GM12892 (cell line): ENCODE data around the gene OR6J1.
A peak's percentile ranks its signal among the peaks of the same experiment; 100 is the strongest.

Experiments
- DNase-seq: peaks from one replicate; pipeline ENCODE4 v3.0.0; 2011; ENCODE audit not compliant: insufficient read length
- FAIRE-seq: peaks from 2 replicates; lab custom pipeline; 2011; peaks lifted over from hg19 to GRCh38; lab: Jason Lieb, UNC
- POLR2A ChIP-seq: IDR thresholded peaks from 2 replicates; pipeline ENCODE4 v1.6.1; 2011; ENCODE audit warnings: low read depth, low read length, control low read depth
- POLR2AphosphoS5 ChIP-seq: IDR thresholded peaks from 2 replicates; pipeline ENCODE4 v1.6.1; 2011; ENCODE audit warnings: low read depth, low read length, control low read depth
- TAF1 ChIP-seq: IDR thresholded peaks from 2 replicates; pipeline ENCODE4 v1.6.1; 2011; ENCODE audit warnings: low read depth, mild to moderate bottlenecking, control low read depth, low read length, borderline replicate concordance

OR6J1 gene

DNA sequence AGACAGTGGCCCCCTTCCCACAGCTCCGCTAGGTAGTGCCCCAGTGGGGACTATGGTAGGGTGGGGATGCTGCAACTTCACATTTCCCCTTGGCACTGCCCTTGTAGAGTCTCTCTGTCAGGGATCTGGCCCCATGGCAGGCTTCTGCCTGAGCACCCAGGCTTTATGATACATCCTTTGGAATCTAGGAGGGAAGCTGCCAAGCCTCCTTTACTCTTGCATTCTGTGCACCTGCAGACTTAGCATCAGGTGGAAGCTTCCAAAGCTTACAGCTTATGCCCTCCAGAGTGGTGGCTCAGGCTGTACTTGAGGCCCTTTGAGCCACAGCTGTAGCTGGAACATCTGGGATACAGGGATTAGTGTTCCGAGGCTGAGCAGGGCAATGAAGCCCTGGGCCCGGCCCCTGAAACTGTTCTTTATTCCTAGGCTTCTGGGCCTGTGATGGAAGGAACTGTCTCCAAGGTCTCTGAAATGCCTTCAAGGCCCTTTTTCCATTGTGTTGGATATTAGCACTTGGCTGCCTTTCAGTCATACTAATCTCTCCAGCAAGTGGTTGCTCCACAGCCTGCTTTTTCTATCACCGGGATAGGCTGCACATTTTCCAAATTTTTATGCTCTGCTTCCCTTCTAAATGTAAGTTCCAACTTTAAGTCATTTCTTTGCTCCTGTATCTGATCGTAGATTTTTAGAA is 22.2 kb upstream of the OR6J1 start:
- DNase-seq = no peak
- TF ChIP-seq POLR2AphosphoS5 (no peak), TAF1 (no peak), POLR2A (no peak)
- no peak for FAIRE-seq

DNA sequence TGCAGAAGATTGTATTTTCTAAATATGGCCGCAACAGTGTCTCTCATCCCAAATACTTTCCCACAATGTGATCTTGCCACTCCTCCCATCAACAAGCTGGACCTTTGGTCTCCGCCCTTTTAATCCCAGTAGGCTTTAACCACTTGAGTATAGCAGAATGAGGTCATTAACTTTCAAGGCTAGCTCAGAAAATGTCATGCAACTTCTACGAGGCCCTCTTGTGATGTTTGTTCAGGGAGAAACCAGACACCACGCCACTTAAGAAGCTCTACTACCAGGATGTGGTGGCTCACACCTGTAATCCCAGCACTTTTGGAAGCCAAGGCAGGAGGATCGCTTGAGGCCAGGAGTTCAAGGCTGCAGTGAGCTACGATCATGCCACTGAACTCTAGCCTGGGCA is 20.1 kb upstream of the OR6J1 start:
- no peak for DNase-seq
- no peak for TF ChIP-seq POLR2A
- no peak for TF ChIP-seq POLR2AphosphoS5
- TF ChIP-seq TAF1 = no peak
- no peak for FAIRE-seq

DNA sequence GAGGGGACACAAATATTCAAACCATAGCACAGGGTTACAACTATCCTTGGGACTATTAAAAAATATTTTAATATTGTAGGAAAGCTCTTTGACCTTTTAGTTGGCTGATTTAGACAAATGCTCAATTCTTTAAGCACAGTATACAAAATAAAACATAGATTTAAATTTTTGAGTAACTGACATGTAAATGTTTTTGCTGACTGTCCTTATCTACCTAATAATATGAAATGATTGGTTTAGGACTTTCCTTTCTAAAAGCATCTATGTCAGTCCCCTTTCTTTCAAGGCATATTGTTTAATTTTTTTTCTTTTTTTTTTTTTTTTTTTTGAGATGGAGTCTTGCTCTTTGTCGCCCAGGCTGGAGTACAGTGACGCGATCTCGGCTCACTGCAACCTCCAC is 16.5 kb upstream of the OR6J1 start:
- no peak for DNase-seq
- FAIRE-seq = no peak
- TF ChIP-seq POLR2A (no peak), POLR2AphosphoS5 (no peak), TAF1 (no peak)

DNA sequence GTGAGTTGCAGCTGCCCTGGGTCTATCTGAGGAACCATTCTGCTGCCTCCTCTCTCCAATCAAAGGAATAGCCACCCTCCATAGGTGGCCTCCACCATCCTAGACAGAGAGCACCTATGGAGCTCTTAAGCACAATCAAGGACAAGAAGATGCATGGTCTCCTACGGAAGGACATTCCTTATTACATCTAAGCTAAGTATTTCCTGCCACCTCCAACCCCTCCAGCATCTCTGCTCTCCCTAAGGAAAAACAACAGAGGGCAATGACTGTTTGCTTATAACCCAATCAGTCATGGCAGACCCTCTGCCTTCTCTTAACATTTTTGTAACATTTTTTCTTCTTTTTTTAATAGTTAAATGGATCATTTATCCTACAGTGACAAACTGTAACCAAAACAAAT is 14.8 kb upstream of the OR6J1 start:
- no peak for FAIRE-seq
- DNase-seq = no peak
- no peak for TF ChIP-seq POLR2A

DNA sequence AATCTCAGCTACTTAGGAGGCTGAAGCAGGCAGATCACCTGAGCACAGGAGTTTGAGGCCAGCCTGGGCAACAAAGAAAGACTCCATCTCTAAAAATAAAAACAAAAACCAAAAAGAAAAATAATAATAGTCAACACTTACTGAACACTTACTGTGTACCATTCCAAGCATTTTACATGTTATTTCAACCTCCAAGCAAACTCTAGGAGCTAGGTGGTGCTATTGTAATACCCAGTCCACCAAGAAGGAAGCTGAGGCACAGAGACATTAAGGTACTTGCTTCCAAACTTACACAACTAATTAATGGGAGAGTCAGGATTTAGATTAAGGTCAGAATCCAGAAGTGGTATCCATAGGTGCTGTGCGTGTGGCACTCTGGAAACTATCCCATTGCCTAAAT is 13.7 kb upstream of the OR6J1 start:
- FAIRE-seq (no peak), DNase-seq (no peak)

DNA sequence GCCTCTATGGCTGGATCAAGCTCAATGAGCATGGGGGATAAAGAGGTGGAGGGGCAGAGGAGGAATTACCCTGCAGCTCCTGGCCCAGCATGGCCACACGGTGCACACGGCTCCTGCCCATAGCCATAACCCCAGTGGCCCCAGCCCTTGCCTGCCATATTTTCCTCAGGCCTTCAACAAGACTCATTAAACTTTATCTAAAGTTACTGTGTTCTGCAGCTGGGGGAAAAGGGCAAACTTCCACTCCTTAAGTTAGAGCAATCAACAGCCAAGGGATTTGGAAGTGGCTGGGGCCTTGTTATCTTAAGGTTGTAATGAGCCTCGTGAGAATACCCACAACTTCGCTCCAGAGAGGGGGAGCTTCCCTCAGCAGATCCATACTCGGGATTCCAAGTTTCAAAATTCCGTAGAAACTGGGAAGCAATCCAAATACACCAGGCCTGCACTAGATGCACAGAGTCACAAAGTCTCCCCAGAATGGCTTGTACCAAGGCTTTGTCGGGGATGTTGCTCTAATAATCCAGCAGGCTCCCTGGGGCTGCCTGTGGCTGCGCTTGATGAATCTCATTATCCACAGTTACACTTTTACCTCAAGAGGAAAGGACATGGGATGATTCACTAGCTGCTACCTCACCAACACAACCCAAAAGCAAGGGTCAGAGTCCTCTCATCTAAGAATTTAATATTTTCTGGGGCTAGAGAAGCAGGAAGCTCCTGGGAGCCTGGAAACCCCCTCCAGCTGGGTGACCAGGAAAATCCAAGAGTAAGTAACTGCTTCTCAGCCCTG is 13.0 kb upstream of the OR6J1 start:
- DNase-seq = no peak
- FAIRE-seq = no peak
- TF ChIP-seq TAF1 = no peak
- no peak for TF ChIP-seq POLR2AphosphoS5
- no peak for TF ChIP-seq POLR2A

More for the DNA sequence above, 13.7 kb upstream of the OR6J1 start:
- no peak for TF ChIP-seq POLR2AphosphoS5
- TF ChIP-seq POLR2A = no peak
- no peak for TF ChIP-seq TAF1

DNA sequence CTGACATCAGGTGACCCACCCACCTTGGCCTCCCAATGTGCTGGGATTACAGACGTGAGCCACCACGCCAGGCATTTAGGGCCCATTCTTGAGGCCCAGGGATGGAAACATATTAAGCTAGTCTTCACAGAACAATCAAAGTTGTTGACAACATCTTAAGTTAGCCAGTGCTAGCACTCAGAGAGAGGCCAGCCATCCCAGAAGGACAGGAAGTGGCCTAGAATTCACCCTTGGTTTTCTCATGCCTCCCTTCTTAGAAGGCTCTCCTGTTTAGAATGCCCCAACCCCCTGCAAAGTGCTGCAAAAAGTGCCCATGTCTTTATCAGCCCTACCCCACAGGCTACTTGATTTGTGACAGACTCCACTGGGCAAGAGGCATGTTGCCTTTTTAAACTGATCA is 12.1 kb upstream of the OR6J1 start:
- DNase-seq = no peak
- TF ChIP-seq POLR2AphosphoS5 (no peak), TAF1 (no peak), POLR2A (no peak)
- FAIRE-seq = no peak

DNA sequence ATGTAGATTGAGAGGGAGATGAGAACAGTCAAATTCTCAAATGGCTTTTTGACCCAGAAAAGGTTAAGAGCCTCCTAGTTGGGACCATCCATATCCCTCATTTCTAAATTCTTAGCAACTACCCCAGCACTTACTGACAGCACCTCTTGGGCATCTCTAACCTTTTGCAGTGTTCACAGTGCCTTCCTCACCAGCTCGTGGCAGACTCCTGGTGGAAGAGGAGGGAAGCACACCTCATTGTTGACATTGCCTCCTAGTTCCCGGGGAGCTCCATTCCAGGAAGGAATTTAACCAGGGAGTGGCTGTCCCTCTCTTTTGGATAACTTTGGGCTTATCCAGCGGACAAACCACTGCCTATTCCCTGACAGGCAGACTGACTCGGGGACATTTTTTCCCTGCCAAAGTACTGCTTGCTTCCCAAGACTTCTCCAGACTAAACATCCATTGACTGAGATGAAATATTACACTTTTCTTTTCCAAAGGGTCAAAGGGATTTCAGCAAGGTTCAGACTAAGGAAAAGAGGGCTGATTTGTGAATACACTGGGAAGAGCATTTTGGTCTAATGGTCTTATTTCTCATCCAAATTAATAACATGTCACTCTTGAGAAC is 9.0 kb upstream of the OR6J1 start:
- FAIRE-seq (no peak), DNase-seq (no peak)
- no peak for TF ChIP-seq POLR2AphosphoS5
- no peak for TF ChIP-seq POLR2A
- TF ChIP-seq TAF1 = no peak

DNA sequence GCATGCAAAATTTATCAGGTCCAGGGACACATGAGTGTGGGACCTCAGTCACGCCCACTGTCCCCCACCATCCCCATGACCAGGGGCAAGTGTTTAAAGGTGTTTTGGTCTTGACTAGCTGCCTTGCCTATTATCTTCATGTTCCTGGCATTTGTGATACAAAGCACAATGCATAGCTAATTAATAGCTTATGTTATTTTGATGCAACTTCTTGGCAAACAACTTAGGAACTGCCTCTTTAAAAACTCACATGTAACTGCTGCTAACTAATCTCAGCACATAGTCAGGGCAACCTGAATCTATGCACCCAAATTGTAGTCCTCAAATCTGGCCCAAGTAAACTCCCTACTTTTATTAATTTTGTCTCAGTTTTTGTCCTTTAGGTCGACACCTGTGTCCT is 7.4 kb upstream of the OR6J1 start:
- DNase-seq = no peak
- FAIRE-seq = no peak
- no peak for TF ChIP-seq TAF1
- no peak for TF ChIP-seq POLR2A
- no peak for TF ChIP-seq POLR2AphosphoS5

DNA sequence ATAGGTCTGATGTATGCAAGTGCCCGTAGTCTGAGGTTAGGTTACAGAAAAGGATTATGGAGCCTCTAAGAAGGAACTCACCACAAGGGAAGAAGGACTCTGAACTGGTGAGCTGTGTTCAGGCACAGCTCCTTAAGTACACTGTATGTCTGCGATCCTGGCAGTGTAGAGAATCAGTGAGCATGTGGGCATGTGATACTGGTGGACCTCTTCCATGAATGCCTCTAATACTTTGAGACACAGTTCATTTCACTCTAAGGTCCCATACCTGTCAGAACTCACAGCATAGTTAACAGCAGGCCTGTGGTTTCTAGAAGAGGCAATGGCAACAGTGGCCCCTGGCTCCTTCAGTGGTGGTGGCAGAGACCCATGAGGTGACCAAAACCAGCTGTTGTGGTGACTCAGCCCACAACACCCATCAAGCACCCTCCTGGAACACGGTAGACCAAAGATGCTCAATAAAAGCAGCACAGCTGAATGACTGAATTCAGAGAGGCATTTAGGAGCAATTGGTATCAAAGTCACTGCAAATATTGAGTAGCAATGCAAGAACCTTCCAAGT is 6.9 kb upstream of the OR6J1 start:
- DNase-seq (no peak), FAIRE-seq (no peak)
- TF ChIP-seq TAF1 (no peak), POLR2AphosphoS5 (peak; percentile 98), POLR2A (peak; percentile 99)

DNA sequence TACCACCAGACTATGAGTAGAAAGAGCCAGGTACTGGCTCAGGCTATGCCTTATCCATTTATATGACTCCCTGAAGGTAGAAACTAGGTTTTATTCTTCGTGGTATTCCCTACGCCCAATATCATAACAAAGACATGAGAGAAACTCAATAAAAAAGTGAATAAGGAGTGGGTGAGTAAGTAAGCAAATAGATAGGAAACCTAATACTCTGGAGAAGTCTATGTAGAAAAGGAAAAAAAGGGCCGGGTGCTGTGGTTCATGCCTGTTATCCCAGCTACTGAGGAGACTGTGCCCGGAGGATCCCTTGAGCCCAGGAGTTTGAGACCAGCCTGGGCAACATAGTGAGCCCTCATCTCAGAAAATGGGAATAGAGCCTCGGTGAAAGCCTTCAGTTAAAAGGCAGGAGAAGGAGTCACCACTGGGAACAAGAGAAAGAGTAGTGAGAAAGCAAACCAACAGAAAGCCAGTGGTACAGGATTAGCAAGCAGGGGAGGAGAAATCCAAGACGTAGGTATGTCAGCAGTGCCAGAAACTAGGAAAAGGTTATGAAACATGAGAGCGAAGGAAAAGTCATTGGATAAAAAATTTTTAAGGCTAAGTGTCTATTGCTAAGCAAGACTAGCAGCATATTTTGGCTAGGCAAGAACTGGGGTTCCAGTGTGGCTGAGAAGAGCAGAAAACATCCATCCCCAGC is 6.0 kb upstream of the OR6J1 start:
- TF ChIP-seq TAF1 = no peak
- TF ChIP-seq POLR2AphosphoS5 = no peak
- TF ChIP-seq POLR2A = no peak
- FAIRE-seq (no peak), DNase-seq (no peak)

DNA sequence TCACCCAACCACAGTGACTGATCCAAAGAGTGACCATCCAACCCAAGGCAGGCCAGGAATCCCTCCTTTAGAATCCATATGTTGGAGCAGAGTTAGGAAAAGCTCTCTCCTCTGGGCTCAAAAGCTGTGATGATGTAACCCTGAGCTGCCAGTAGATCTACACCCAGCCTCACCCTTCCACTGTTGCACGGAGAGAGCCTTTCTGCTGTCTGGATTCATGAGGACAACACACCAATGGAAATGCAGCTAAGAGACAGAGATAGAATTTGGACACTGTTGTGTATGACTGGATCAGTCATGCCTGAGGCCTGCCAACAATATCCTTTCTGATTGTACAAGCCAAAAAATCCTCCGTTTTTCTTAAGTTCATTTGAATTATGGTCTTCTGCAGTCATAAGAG is 4.4 kb upstream of the OR6J1 start:
- no peak for FAIRE-seq
- no peak for TF ChIP-seq POLR2AphosphoS5
- TF ChIP-seq POLR2A = no peak
- no peak for TF ChIP-seq TAF1

More for the DNA sequence above, 4.4 kb upstream of the OR6J1 start:
- DNase-seq = no peak
